GM11168 (cell line): ENCODE measurements around the gene SMCO2.

Experiments used
- in situ Hi-C: fragments of 300-500 bp; cut with MboI; formaldehyde crosslinking; loops from one replicate; pipeline ENCODE4 v1.12.0; 2022; ENCODE audit warnings: low sequenced_read_pairs; ENCODE audit not compliant: unreplicated experiment

SMCO2 gene

GRCh38 chr12:27493260-27493940 lies 46.9 kb downstream of the SMCO2 start:
- in situ Hi-C loops: no loop called here

GRCh38 chr12:27497446-27497845 lies 50.9 kb downstream of the SMCO2 start:
- in situ Hi-C loops: no loop called here

- in situ Hi-C loops: no loop called here
These were observed 51.6 kb downstream of the SMCO2 start for GRCh38 chr12:27498149-27498548.

GRCh38 chr12:27498761-27499160 lies 52.2 kb downstream of the SMCO2 start:
- in situ Hi-C loops: no loop called here

GRCh38 chr12:27499377-27499776 lies 52.8 kb downstream of the SMCO2 start:
- in situ Hi-C loops: no loop called here

- in situ Hi-C loops: no loop called here
These were observed 54.0 kb downstream of the SMCO2 start for GRCh38 chr12:27500546-27500945.

- in situ Hi-C loops: no loop called here
These were observed 55.5 kb downstream of the SMCO2 start for GRCh38 chr12:27502021-27502435.

- in situ Hi-C loops: no loop called here
These were observed 58.0 kb downstream of the SMCO2 start for GRCh38 chr12:27504507-27504906.

GRCh38 chr12:27505109-27505508 lies 58.6 kb downstream of the SMCO2 start:
- in situ Hi-C loops: no loop called here

GRCh38 chr12:27505761-27506160 lies 59.2 kb downstream of the SMCO2 start:
- in situ Hi-C loops: no loop called here

GRCh38 chr12:27506645-27507189 lies 60.2 kb downstream of the SMCO2 start:
- in situ Hi-C loops: no loop called here

- in situ Hi-C loops: no loop called here
These were observed 62.3 kb downstream of the SMCO2 start for GRCh38 chr12:27508736-27509431.

GRCh38 chr12:27511031-27511722 lies 64.6 kb downstream of the SMCO2 start:
- in situ Hi-C loops: no loop called here

GRCh38 chr12:27511723-27512045 lies 65.1 kb downstream of the SMCO2 start:
- in situ Hi-C loops: no loop called here

- in situ Hi-C loops: no loop called here
These were observed 66.8 kb downstream of the SMCO2 start for GRCh38 chr12:27513155-27513824.

- in situ Hi-C loops: no loop called here
These were observed 69.1 kb downstream of the SMCO2 start for GRCh38 chr12:27515671-27516070.

- in situ Hi-C loops: no loop called here
These were observed 70.1 kb downstream of the SMCO2 start for GRCh38 chr12:27516625-27517024.

GRCh38 chr12:27517546-27517945 lies 71.0 kb downstream of the SMCO2 start:
- in situ Hi-C loops: no loop called here

GRCh38 chr12:27517961-27518665 lies 71.6 kb downstream of the SMCO2 start:
- in situ Hi-C loops: no loop called here

- in situ Hi-C loops: no loop called here
These were observed 74.5 kb downstream of the SMCO2 start for GRCh38 chr12:27521066-27521465.
